Neural crest cell (in vitro differentiated cells): ENCODE results near the gene SIRT7. TPM values are rescaled to one million over a fixed set of nuclear protein-coding genes. Genes with fewer than 3 reads are reported as not detected.

Experiments
- DNase-seq: peaks from one replicate; pipeline ENCODE4 v3.0.0; 2021; ENCODE audit warnings: low read depth, mixed read lengths, low spot score
- H3K27ac Mint-ChIP-seq: one replicate; pipeline ENCODE4 v1.8.0; 2021; ENCODE audit warnings: mild to moderate bottlenecking, mixed read lengths; ENCODE audit not compliant: unreplicated experiment
- H3K27me3 Mint-ChIP-seq: 2 replicates; pipeline ENCODE4 v1.8.0; 2021; ENCODE audit warnings: low read depth, mild to moderate bottlenecking, mixed read lengths
- H3K36me3 Mint-ChIP-seq: 2 replicates; pipeline ENCODE4 v1.8.0; 2021; ENCODE audit warnings: low read depth, mild to moderate bottlenecking, mixed read lengths
- H3K4me1 Mint-ChIP-seq: 2 replicates; pipeline ENCODE4 v1.8.0; 2021; ENCODE audit warnings: mixed read lengths
- H3K4me3 Mint-ChIP-seq: one replicate; pipeline ENCODE4 v1.8.0; 2021; ENCODE audit warnings: mild to moderate bottlenecking, mixed read lengths
- H3K9me3 Mint-ChIP-seq: 2 replicates; pipeline ENCODE4 v1.8.0; 2021; ENCODE audit warnings: mixed read lengths
- CTCF ChIP-seq: fragments of 200-600 bp; sonication (generic); conservative IDR thresholded peaks from 2 replicates; pipeline ENCODE4 v1.5.0; 2021; ENCODE audit warnings: antibody characterized with exemption, mild to moderate bottlenecking
- total RNA-seq: library from RNA; stranded (reverse); gene quantifications from 2 replicates; pipeline ENCODE4 v1.2.1, GENCODE V29; 2021

The SIRT7 gene
- total RNA-seq, 1 donor from 2014 or later = 26.2 TPM

GRCh38 chr17:81902023-81902652 lies 15.8 kb downstream of the SIRT7 start, which contains the start of gene NPB:
Gene NPB, plus strand, starts transcription at chr17:81902238. Its CDS starts 40 bp downstream, at chr17:81902278.
- TF ChIP-seq CTCF = no peak
- Mint-ChIP-seq H3K4me3 (peak within 1 kb of the TSS; percentile 50), H3K27me3 (peaks cover 14% of the 10 kb centered on the region), H3K9me3 (no peaks in the 10 kb centered on the region), H3K27ac (no peak within 1 kb of the TSS), H3K36me3 (peaks cover 3% of the 10 kb centered on the region), H3K4me1 (peaks cover 15% of the 10 kb centered on the region)
- no peak for DNase-seq

- peaks cover 14% of the 10 kb centered on the region for H3K27me3 Mint-ChIP-seq
- peaks cover 3% of the 10 kb centered on the region for H3K36me3 Mint-ChIP-seq
- H3K27ac Mint-ChIP-seq = no peak overlapping the region
- no peaks in the 10 kb centered on the region for H3K9me3 Mint-ChIP-seq
- peaks cover 15% of the 10 kb centered on the region for H3K4me1 Mint-ChIP-seq
- H3K4me3 Mint-ChIP-seq = peak overlapping the region; percentile 50
- DNase-seq = no peak
- no peak for TF ChIP-seq CTCF
These were observed 16.6 kb downstream of the SIRT7 start for GRCh38 chr17:81901167-81902022.

GRCh38 chr17:81900181-81900820 lies 17.7 kb downstream of the SIRT7 start:
- Mint-ChIP-seq H3K27me3 (peaks cover 14% of the 10 kb centered on the region), H3K4me1 (peaks cover 15% of the 10 kb centered on the region), H3K9me3 (no peaks in the 10 kb centered on the region), H3K4me3 (peak overlapping the region; percentile 50), H3K27ac (no peak overlapping the region), H3K36me3 (peaks cover 3% of the 10 kb centered on the region)
- TF ChIP-seq CTCF = no peak
- DNase-seq = no peak

- peaks cover 3% of the 10 kb centered on the region for H3K36me3 Mint-ChIP-seq
- peaks cover 14% of the 10 kb centered on the region for H3K27me3 Mint-ChIP-seq
- H3K4me3 Mint-ChIP-seq = peak overlapping the region; percentile 50
- H3K9me3 Mint-ChIP-seq = no peaks in the 10 kb centered on the region
- TF ChIP-seq CTCF = no peak
- H3K4me1 Mint-ChIP-seq = peaks cover 15% of the 10 kb centered on the region
- H3K27ac Mint-ChIP-seq = no peak overlapping the region
- no peak for DNase-seq
These were observed 18.3 kb downstream of the SIRT7 start for GRCh38 chr17:81899514-81900166.

GRCh38 chr17:81898885-81899284 lies 19.1 kb downstream of the SIRT7 start:
- DNase-seq = no peak
- Mint-ChIP-seq H3K4me1 (peaks cover 15% of the 10 kb centered on the region), H3K9me3 (no peaks in the 10 kb centered on the region), H3K27ac (no peak overlapping the region), H3K36me3 (peaks cover 3% of the 10 kb centered on the region), H3K4me3 (no peak overlapping the region), H3K27me3 (peaks cover 14% of the 10 kb centered on the region)
- no peak for TF ChIP-seq CTCF
